ENCODE measurements around the gene TMEM252. TPM values are rescaled to one million over a fixed set of nuclear protein-coding genes. Genes with fewer than 3 reads are reported as not detected.

TMEM252 gene
- total RNA-seq, 1 experiment from 2014 or later = not detected

GRCh38 chr9:68498816-68499215, 41.9 kb downstream of the TMEM252 start:
- no peak for TF ChIP-seq CTCF (conservative IDR thresholded peaks at IDR 0.05; ENCODE audit: low read depth, low read length)
- no peak for TF ChIP-seq EZH2 (IDR thresholded peaks at IDR 0.05; ENCODE audit: borderline replicate concordance, low read depth, low read length, poor library complexity, severe bottlenecking)
- ChIA-PET POLR2A (ENCODE audit: low non-redundant PET) (no interaction called here), CTCF (no interaction called here)
- Histone ChIP-seq H3K4me1 (ENCODE audit: insufficient read depth, low read length, poor library complexity, severe bottlenecking) (no peaks in the 10 kb centered on the region), H3K9me3 (ENCODE audit: low read depth, low read length, poor library complexity, severe bottlenecking) (no peaks in the 10 kb centered on the region), H3K4me3 (ENCODE audit: low read depth, low read length, poor library complexity, severe bottlenecking) (no peak overlapping the region), H3K27ac (ENCODE audit: low read depth, low read length, poor library complexity, severe bottlenecking) (no peak overlapping the region), H3K27me3 (replicated peaks; ENCODE audit: insufficient read depth, low read depth, low read length, poor library complexity) (peaks cover 14% of the 10 kb centered on the region), H3K36me3 (ENCODE audit: insufficient read depth, low read length, poor library complexity, severe bottlenecking) (no peaks in the 10 kb centered on the region)
- DNase-seq (ENCODE audit: low spot score) = no peak
- intact Hi-C loops (cut with micrococcal nuclease; ENCODE audit: unreplicated experiment) = no loop called here
- BruUV-seq (replicated peaks) = no TSS peak

- Histone ChIP-seq H3K27ac (ENCODE audit: low read depth, low read length, poor library complexity, severe bottlenecking) (no peak overlapping the region), H3K27me3 (replicated peaks; ENCODE audit: insufficient read depth, low read depth, low read length, poor library complexity) (peaks cover 20% of the 10 kb centered on the region), H3K36me3 (ENCODE audit: insufficient read depth, low read length, poor library complexity, severe bottlenecking) (no peaks in the 10 kb centered on the region), H3K4me3 (ENCODE audit: low read depth, low read length, poor library complexity, severe bottlenecking) (no peak overlapping the region), H3K4me1 (ENCODE audit: insufficient read depth, low read length, poor library complexity, severe bottlenecking) (no peaks in the 10 kb centered on the region), H3K9me3 (ENCODE audit: low read depth, low read length, poor library complexity, severe bottlenecking) (no peaks in the 10 kb centered on the region)
- ChIA-PET CTCF (no interaction called here), POLR2A (ENCODE audit: low non-redundant PET) (no interaction called here)
- TF ChIP-seq EZH2 (IDR thresholded peaks at IDR 0.05; ENCODE audit: borderline replicate concordance, low read depth, low read length, poor library complexity, severe bottlenecking) (no peak), CTCF (conservative IDR thresholded peaks at IDR 0.05; ENCODE audit: low read depth, low read length) (no peak)
- DNase-seq (ENCODE audit: low spot score) = no peak
- intact Hi-C loops (cut with micrococcal nuclease; ENCODE audit: unreplicated experiment) = no loop called here
- no TSS peak for BruUV-seq (replicated peaks)
Measured at GRCh38 chr9:68497629-68498028, 43.1 kb downstream of the TMEM252 start.

GRCh38 chr9:68496356-68496755, 44.3 kb downstream of the TMEM252 start:
- BruUV-seq (replicated peaks) = no TSS peak
- H3K27ac ChIP-seq (ENCODE audit: low read depth, low read length, poor library complexity, severe bottlenecking) = no peak overlapping the region
- no peak for DNase-seq (ENCODE audit: low spot score)
- H3K27me3 ChIP-seq (replicated peaks; ENCODE audit: insufficient read depth, low read depth, low read length, poor library complexity) = peaks cover 32% of the 10 kb centered on the region
- H3K4me1 ChIP-seq (ENCODE audit: insufficient read depth, low read length, poor library complexity, severe bottlenecking) = no peaks in the 10 kb centered on the region
- intact Hi-C loops (cut with micrococcal nuclease; ENCODE audit: unreplicated experiment) = no loop called here
- TF ChIP-seq EZH2 (IDR thresholded peaks at IDR 0.05; ENCODE audit: borderline replicate concordance, low read depth, low read length, poor library complexity, severe bottlenecking) (no peak), CTCF (conservative IDR thresholded peaks at IDR 0.05; ENCODE audit: low read depth, low read length) (no peak)
- H3K9me3 ChIP-seq (ENCODE audit: low read depth, low read length, poor library complexity, severe bottlenecking) = no peaks in the 10 kb centered on the region
- POLR2A ChIA-PET (ENCODE audit: low non-redundant PET) = no interaction called here
- CTCF ChIA-PET = no interaction called here
- H3K4me3 ChIP-seq (ENCODE audit: low read depth, low read length, poor library complexity, severe bottlenecking) = no peak overlapping the region
- no peaks in the 10 kb centered on the region for H3K36me3 ChIP-seq (ENCODE audit: insufficient read depth, low read length, poor library complexity, severe bottlenecking)

Data from A673 (cell line).